ENCODE results near the gene RBBP8. TPM values are rescaled to one million over a fixed set of nuclear protein-coding genes. Genes with fewer than 3 reads are reported as not detected.

Gene RBBP8
- total RNA-seq, 1 experiment from 2014 or later, result 65.2 TPM

- H3K9me3 Mint-ChIP-seq, result peaks cover 0 to 5% of the 10 kb centered on the region in 2 experiments; a peak in 1 of 5 replicates
- H2BK120ac ChIP-seq (ENCODE audit: low read depth, low read length, poor library complexity, severe bottlenecking), result no peak overlapping the region
- H3K4me1 ChIP-seq (ENCODE audit: insufficient read depth, low read length), result peaks cover 10% of the 10 kb centered on the region; the same call in 1 of the 2 replicates
- H2BK15ac ChIP-seq (ENCODE audit: low read depth, low read length), result no peak overlapping the region
- no peak overlapping the region for H4K5ac ChIP-seq (ENCODE audit: insufficient read length, low read depth, low read length)
- no peak for TF ChIP-seq CTCF (conservative IDR thresholded peaks at IDR 0.05)
- H3K56ac ChIP-seq (ENCODE audit: insufficient read length, low read depth, low read length), result no peak overlapping the region
- peaks cover 52 to 56% of the 10 kb centered on the region in 2 experiments for H3K4me1 Mint-ChIP-seq
- H3K9ac ChIP-seq (ENCODE audit: extremely low read depth, insufficient read length, low read length), result no peak overlapping the region
- no peak overlapping the region for H2AK5ac ChIP-seq (ENCODE audit: insufficient read length, low read length)
- H4K20me1 ChIP-seq (ENCODE audit: control insufficient read depth, insufficient read depth, insufficient read length), result no peaks in the 10 kb centered on the region
- H3K27me3 ChIP-seq (ENCODE audit: insufficient read depth, low read length), result no peaks in the 10 kb centered on the region
- H3K27ac ChIP-seq (ENCODE audit: insufficient read length, low read depth, low read length), result no peak overlapping the region
- no peak overlapping the region for H2AFZ ChIP-seq (ENCODE audit: low read length)
- H3K18ac ChIP-seq (ENCODE audit: insufficient read length, low read depth, low read length), result no peak overlapping the region
- H3K4me2 ChIP-seq (ENCODE audit: insufficient read depth, insufficient read length, low read length), result no peak overlapping the region
- WGBS (ENCODE audit: extremely low coverage, insufficient read length, low lambda C conversion rate), result no CpG with 5 or more reads among the region's 1 CpG
- DNase-seq, result no peak
- H3K14ac ChIP-seq (ENCODE audit: insufficient read depth, low read length), result no peak overlapping the region
- no peaks in the 10 kb centered on the region for H3K27me3 Mint-ChIP-seq (ENCODE audit: low read depth)
- no peaks in the 10 kb centered on the region for H3K79me2 ChIP-seq (ENCODE audit: insufficient read depth, low read length)
- no peak overlapping the region for H3K4me3 Mint-ChIP-seq
- H2BK12ac ChIP-seq (ENCODE audit: insufficient read length, low read depth, low read length), result no peak overlapping the region
- peak overlapping the region in 1 of 3 experiments; percentile 42; a peak in 1 of 7 replicates for H3K27ac Mint-ChIP-seq
- H3T11ph ChIP-seq (ENCODE audit: low read length), result no peak overlapping the region
- H3K36me3 Mint-ChIP-seq (ENCODE audit: insufficient read depth in 1 of 3, low read depth in 3 of 3), result peaks cover 5 to 12% (median 12%) of the 10 kb centered on the region in 3 experiments; a peak in 6 of 7 replicates
- no peak overlapping the region for H3K23ac ChIP-seq (ENCODE audit: insufficient read length, low read depth, low read length)
- H3K9me3 ChIP-seq (ENCODE audit: control insufficient read depth, low read depth, low read length), result no peaks in the 10 kb centered on the region
- H2BK5ac ChIP-seq (ENCODE audit: insufficient read length, low read length), result no peak overlapping the region
- no peaks in the 10 kb centered on the region for H3K23me2 ChIP-seq (ENCODE audit: insufficient read length, low read depth, low read length, poor library complexity, severe bottlenecking)
- H2BK20ac ChIP-seq (ENCODE audit: low read depth, low read length, poor library complexity, severe bottlenecking), result peak overlapping the region; percentile 60
- no peak overlapping the region for H4K91ac ChIP-seq (ENCODE audit: insufficient read length, low read depth, low read length)
- no peak overlapping the region for H3K4ac ChIP-seq (ENCODE audit: low read depth, low read length)
- H4K8ac ChIP-seq (replicated peaks; ENCODE audit: insufficient read length, low read depth, low read length), result no peak overlapping the region
- no peaks in the 10 kb centered on the region for H3K79me1 ChIP-seq (ENCODE audit: insufficient read depth, low read depth, low read length, poor library complexity, severe bottlenecking)
Observed at GRCh38 chr18:22912835-22913234, 20.3 kb upstream of the RBBP8 start.

Data from H9 (cell line).